AG09319 (cell line): ENCODE results near the gene ZNF655.

Experiments
- DNase-seq: peaks from one replicate; pipeline ENCODE4 v3.0.0-alpha.2; 2010; ENCODE audit warnings: low read depth; ENCODE audit errors: extremely low read depth
- TF ChIP-seq, protein P1 (sequence below): IDR thresholded peaks from 2 replicates; pipeline ENCODE4 v1.5.1; 2011; ENCODE audit warnings: low read depth, mild to moderate bottlenecking, inconsistent platforms, low read length, moderate library complexity

The ZNF655 gene

GRCh38 chr7:99622596-99622995 lies 64.2 kb downstream of the ZNF655 start:
- TF ChIP-seq, protein P1, sequence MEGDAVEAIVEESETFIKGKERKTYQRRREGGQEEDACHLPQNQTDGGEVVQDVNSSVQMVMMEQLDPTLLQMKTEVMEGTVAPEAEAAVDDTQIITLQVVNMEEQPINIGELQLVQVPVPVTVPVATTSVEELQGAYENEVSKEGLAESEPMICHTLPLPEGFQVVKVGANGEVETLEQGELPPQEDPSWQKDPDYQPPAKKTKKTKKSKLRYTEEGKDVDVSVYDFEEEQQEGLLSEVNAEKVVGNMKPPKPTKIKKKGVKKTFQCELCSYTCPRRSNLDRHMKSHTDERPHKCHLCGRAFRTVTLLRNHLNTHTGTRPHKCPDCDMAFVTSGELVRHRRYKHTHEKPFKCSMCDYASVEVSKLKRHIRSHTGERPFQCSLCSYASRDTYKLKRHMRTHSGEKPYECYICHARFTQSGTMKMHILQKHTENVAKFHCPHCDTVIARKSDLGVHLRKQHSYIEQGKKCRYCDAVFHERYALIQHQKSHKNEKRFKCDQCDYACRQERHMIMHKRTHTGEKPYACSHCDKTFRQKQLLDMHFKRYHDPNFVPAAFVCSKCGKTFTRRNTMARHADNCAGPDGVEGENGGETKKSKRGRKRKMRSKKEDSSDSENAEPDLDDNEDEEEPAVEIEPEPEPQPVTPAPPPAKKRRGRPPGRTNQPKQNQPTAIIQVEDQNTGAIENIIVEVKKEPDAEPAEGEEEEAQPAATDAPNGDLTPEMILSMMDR: no peak
- no peak for DNase-seq

DNA sequence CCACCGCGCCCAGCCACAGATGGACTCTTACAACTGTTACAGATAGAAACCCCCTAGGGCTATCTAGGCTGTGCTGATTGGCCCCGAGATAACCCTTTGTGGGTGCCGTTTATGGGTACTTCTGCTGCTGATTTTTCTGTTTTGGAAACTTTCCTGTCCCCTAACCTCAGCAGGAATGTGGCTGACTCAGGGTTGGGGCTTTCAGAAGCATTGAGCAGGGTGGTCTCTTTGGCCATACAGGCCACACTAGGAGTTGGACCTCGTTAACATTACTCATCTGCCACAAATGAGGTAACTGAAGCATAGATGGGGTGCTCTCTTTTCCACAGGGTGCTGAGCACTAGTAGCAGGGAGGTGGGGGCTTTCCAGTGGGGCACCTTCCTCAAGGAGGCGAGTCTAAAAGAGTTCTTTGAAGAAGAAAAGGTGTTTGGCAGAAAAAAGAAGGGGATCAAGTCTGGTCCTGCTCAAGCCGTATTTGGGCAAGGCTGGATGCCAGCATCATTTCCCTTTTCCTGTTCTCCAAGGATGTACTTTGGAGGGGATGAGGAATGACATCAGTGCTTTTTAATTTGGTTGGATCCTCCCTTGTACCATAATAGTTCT lies 64.8 kb downstream of the ZNF655 start:
- TF ChIP-seq, protein P1: no peak
- DNase-seq: no peak

- no peak for DNase-seq
- TF ChIP-seq, protein P1: no peak
Measured at GRCh38 chr7:99623702-99624447, 65.4 kb downstream of the ZNF655 start.

DNA sequence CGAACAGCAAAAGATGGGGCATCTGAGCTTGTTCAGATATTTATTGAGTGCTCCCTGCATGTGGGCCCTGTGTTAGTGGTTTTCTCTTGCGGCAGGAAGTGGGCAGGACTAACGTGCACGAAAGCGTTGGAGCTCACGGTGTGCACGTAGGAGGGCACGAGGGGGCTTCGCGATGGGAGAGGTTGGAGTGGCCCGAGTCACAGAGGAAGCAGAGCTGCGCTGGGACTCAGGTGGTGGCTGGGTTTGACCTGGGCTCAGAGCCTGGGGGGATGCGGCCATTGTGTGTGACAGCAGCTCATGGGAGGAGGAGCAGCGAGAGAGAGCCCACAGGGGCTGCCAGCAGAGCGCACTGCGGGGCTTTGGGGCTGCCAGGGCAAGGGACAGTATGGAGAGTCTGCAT lies 66.0 kb downstream of the ZNF655 start:
- TF ChIP-seq, protein P1: no peak
- no peak for DNase-seq

GRCh38 chr7:99625321-99625720 lies 66.9 kb downstream of the ZNF655 start:
- no peak for DNase-seq
- TF ChIP-seq, protein P1: no peak

DNA sequence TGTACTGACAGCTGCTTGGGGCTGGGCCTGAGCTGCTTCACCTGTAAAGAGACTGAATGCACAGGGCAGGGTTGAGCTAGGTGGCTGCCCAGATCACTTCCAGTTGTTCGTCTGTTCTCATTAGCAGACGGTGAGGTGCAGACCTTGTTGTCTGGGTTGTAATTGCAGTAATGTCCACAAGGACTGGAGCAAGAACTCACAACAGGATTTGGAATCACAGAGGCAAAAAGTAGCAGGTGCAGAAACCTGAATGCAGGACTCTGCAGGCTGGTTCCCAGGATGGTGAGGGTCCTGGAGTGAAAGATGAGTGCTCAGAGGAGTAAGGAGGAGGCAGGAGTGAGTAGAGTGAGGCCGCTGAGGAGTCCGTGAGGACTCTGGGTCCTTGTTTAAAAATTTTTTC lies 67.5 kb downstream of the ZNF655 start:
- no peak for DNase-seq
- TF ChIP-seq, protein P1: no peak
